ENCODE results near the gene EPB41L4B.

The EPB41L4B gene

GRCh38 chr9:109251776-109252106 is 69.1 kb downstream of the EPB41L4B start:
- TF ChIP-seq CTCF (conservative IDR thresholded peaks at IDR 0.05; ENCODE audit: low read depth, low read length): no peak
- H3K4me3 ChIP-seq (ENCODE audit: low read length): no peak overlapping the region
- DNase-seq (ENCODE audit: low read depth): no peak

- TF ChIP-seq CTCF (conservative IDR thresholded peaks at IDR 0.05; ENCODE audit: low read depth, low read length): no peak
- no peak for DNase-seq (ENCODE audit: low read depth)
- H3K4me3 ChIP-seq (ENCODE audit: low read length): no peak overlapping the region
Observed at GRCh38 chr9:109251080-109251775, 69.6 kb downstream of the EPB41L4B start.

- DNase-seq (ENCODE audit: low read depth): no peak
- TF ChIP-seq CTCF (conservative IDR thresholded peaks at IDR 0.05; ENCODE audit: low read depth, low read length): no peak
Observed at GRCh38 chr9:109250771-109251079, 70.1 kb downstream of the EPB41L4B start.

GRCh38 chr9:109250311-109250741 is 70.5 kb downstream of the EPB41L4B start:
- no peak overlapping the region for H3K4me3 ChIP-seq (ENCODE audit: low read length)
- no peak for TF ChIP-seq CTCF (conservative IDR thresholded peaks at IDR 0.05; ENCODE audit: low read depth, low read length)
- DNase-seq (ENCODE audit: low read depth): no peak

More at GRCh38 chr9:109250771-109251079, 70.1 kb downstream of the EPB41L4B start:
- no peak overlapping the region for H3K4me3 ChIP-seq (ENCODE audit: low read length)

GRCh38 chr9:109249615-109250014 is 71.2 kb downstream of the EPB41L4B start:
- DNase-seq (ENCODE audit: low read depth): no peak
- no peak for TF ChIP-seq CTCF (conservative IDR thresholded peaks at IDR 0.05; ENCODE audit: low read depth, low read length)
- no peak overlapping the region for H3K4me3 ChIP-seq (ENCODE audit: low read length)

- no peak for DNase-seq (ENCODE audit: low read depth)
- no peak for TF ChIP-seq CTCF (conservative IDR thresholded peaks at IDR 0.05; ENCODE audit: low read depth, low read length)
Observed at GRCh38 chr9:109248133-109248581, 72.7 kb downstream of the EPB41L4B start.

GRCh38 chr9:109247228-109247627 is 73.6 kb downstream of the EPB41L4B start:
- no peak for TF ChIP-seq CTCF (conservative IDR thresholded peaks at IDR 0.05; ENCODE audit: low read depth, low read length)
- H3K4me3 ChIP-seq (ENCODE audit: low read length): no peak overlapping the region
- DNase-seq (ENCODE audit: low read depth): no peak

More at GRCh38 chr9:109248133-109248581, 72.7 kb downstream of the EPB41L4B start:
- no peak overlapping the region for H3K4me3 ChIP-seq (ENCODE audit: low read length)

Data from retinal pigment epithelial cell (primary cell).